DMS153 (cell line): Measurements from ENCODE around the gene GFPT1.
"Not testable (repeated sequence)": the region's sequence is repeated elsewhere in the genome, so short reads cannot be mapped to it uniquely, and the experiment has no call there.

ENCODE experiments used
- DNase-seq: peaks from one replicate; lab custom pipeline; 2025; lab: John Stamatoyannopoulos, UW

GFPT1 gene

DNA sequence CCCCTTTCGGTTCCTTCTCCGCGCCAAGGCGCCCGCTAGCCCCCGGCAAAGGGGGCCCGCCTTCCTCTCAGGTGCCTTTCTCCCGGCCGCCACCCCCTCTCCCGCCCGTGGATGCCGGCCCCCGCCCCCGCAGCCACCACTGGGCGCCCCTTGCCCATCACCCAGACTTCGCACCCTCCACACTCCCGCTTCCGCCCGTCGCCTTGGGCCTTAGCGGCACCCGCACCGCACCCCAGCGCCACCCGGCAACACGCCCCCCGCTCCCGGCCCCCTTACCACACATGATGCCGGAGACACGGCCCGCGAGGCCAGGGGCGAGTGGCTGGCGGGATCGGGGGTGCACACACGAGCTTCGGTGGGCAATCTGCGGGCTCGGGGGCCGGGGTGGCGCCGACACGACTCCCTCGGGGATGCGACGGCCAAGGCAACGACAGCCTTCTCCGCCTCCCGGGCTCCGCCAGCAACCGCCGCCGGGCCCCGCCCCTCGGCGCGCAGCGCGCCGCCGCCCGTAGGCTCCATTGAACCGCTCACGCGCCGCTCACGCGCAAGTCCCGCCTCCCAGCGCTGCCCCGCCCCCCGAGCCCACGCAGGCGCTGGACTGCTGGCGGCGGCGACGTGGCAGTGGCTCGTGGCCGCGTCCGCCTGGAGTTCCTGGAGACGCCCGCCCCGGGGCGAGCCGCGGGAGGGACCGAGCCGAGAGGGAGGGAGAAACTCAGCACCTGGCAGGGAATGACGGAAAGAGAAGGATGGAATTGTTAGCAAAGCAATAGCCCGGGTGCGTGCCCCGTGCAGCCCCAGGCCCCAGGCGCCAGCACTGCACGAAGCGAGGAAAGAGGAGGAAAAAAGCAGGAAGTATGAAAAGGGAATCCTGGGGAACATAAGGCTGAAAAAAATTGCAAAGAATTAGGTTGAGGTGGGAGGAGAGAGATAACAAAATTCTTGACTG lies at the start of gene GFPT1:
Gene GFPT1, minus strand, starts transcription at position 439 of the 946 bp plus-strand sequence. Its CDS starts 156 bp downstream, at position 283.
- peak; percentile 89 for DNase-seq

DNA sequence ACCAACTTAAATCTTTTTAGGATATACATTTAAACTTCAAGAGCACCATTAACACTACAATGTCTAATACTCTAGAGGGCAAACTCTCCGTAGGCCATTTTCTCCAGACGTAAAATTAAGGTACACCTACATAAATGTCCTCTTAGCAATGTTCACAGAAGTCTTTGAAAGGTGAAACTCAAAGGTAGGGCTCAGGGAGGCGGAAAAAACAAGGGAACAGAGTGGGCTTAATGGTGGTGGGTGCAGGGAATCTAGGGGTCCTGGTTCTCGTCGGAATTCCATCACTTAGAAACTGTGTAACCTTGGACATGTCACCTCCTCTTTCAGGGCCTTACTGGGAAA lies 49.5 kb upstream of the GFPT1 start:
- no peak for DNase-seq

GRCh38 chr2:69434753-69435152 lies 47.7 kb upstream of the GFPT1 start:
- no peak for DNase-seq

- no peak for DNase-seq
Observed at GRCh38 chr2:69429491-69430183, 42.6 kb upstream of the GFPT1 start.

DNA sequence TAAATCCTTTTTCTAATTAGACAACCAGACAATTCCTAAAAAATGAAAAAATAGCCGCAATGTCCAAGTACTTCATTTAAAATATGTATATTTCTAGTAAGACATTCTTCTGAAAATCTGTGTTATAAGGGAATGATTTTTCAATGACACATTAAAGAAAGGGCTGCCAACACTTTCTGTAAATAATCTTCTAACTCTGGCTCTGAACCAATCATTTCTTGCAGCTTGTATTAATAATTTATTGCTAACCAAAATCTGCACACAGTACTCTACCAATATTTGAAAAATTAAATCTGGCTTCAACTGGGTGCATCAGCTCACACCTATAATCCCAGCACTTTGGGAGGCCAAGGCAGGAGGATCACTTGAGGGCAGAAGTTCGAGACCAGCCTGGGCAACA lies 42.0 kb upstream of the GFPT1 start:
- no peak for DNase-seq

- DNase-seq = no peak
Observed at GRCh38 chr2:69424419-69424818, 37.4 kb upstream of the GFPT1 start.

DNA sequence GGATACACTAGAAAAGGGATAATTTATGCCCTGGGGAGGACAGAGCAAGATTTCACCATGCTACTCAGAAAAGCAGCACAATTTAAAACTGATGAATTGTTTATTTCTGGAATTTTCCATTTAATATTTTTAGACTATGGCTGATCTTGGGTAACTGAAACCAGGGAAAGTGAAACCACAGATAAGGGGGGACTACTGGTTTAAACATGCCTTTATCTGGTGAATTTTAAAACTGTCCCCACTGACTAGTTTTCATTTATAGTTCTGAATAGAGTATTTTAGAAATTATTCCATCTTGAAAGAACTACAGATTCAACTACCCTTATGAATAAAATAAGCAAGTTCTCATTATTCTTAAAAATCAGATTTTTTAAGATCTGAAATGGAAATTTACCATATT lies 35.2 kb upstream of the GFPT1 start:
- DNase-seq = no peak

GRCh38 chr2:69419111-69419510 lies 32.1 kb upstream of the GFPT1 start:
- not testable (repeated sequence) for DNase-seq

DNA sequence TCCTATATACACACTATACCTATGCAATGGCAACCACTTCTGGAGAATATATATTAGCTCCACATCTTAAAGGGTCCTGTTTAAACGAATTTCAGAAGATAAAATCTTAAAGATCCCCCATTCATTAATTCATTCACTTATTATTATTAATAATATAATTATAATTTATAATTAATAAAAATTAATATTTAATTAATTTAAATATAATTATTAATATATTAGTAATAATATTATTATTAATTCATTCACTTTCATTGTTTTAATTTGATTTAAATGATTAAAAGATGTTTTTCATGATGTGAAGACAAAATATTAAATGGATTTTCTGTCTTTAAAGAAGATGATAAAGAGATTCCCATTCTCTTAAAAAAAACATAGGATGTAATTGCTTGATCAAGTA lies 29.1 kb upstream of the GFPT1 start:
- no peak for DNase-seq

DNA sequence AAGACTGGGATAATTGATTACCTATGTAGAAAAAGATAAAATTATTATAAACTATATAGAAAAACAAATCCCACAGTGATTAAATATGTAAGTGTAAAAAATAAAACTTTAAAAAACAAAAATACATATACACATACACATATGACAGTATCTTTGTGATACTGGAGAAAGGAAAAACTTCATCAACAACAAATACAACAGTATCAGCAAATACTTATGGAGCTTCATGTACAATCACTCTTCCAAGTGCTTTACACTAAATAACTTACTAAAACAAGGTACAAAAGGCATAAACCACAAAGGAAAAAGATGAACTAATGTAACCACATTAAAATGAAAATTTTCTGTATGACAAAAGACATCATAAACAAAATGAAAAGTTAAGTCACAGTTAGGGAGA lies 24.1 kb upstream of the GFPT1 start:
- no peak for DNase-seq

- DNase-seq = no peak
Observed at GRCh38 chr2:69405306-69405705, 18.3 kb upstream of the GFPT1 start.

DNA sequence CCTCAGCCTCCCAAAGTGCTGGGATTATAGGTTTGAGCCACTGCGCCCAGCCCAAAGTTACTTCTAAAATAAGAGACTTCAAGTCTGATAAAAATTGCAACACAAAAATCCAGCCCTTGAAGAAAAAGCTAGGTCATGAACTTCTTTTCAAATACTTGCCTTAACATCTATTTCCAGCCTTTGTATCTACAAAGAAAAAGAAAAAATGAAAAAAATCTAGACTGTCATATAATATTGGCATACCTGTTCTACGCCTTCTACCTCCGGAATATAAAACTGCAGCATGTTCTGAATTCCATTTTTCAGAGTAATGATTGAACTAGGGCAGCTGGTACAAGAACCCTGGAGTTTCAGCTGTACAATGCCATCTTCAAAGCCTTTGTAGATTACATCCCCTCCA lies 13.1 kb upstream of the GFPT1 start:
- DNase-seq = no peak

- no peak for DNase-seq
Observed at GRCh38 chr2:69397234-69397633, 10.2 kb upstream of the GFPT1 start.

DNA sequence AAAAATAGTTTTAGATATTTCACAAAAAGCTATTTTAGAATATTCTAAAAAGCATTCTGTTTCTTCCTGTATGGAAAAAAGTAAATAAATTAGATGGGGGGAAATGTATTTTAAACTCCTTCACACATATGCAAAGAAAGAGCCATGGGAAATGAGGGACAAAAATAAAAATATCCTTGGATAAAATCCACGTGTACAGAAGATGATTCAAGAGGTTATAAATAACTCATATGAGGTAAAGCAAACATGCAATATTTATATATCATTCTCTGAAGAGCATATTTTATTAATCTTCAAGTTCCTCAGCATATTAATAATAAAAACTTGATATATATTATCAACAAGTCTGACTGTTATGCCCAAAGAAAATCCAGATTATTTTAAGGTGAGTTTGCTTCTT lies 8.8 kb upstream of the GFPT1 start:
- DNase-seq = no peak

DNA sequence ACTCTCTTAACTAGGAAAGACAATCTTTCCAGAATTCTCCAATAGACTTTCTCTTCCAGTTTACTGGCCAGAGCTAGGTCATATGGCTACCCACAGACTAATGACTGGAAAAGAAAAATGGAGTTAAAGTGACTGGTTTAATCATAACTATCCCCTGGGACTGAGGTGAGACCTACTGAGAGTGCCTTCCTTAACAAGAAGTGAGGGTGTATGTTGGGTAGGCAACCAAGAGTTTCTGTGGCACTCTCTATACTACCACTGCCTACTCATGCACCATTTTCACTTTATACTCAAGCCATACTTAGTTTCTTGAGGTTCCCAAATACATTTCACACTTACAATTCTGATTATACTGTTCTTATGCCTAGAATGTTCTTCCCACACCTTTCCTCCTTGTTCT lies 6.9 kb upstream of the GFPT1 start:
- no peak for DNase-seq

DNA sequence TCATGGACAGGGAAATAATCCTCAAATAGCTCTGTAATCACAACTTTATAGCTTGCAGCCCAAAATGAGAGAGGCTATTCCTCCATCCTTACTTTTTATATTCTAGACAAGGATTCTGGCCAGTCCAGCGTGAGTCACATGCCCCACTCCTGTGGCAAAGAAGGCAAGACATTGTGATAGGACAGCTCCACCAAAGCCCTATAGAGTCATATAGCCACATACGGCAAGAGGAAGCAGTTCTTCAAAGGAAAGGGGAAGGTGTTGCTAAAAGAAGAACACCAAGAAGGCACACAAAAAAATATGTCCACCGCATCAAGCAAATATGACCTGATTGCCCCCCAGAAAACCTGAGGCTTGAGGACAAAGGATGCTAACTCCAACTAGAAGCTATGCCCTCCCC lies 3.4 kb upstream of the GFPT1 start:
- no peak for DNase-seq

GRCh38 chr2:69390001-69390400 lies 3.0 kb upstream of the GFPT1 start:
- DNase-seq = no peak

- no peak for DNase-seq
Observed at GRCh38 chr2:69389271-69389670, 2.2 kb upstream of the GFPT1 start.

- no peak for DNase-seq
Observed at GRCh38 chr2:69387770-69388481, 899 bp upstream of the GFPT1 start.

- DNase-seq = no peak
Observed at GRCh38 chr2:69386360-69386759, 667 bp downstream of the GFPT1 start.

GRCh38 chr2:69385443-69386151 lies 1.4 kb downstream of the GFPT1 start:
- no peak for DNase-seq

DNA sequence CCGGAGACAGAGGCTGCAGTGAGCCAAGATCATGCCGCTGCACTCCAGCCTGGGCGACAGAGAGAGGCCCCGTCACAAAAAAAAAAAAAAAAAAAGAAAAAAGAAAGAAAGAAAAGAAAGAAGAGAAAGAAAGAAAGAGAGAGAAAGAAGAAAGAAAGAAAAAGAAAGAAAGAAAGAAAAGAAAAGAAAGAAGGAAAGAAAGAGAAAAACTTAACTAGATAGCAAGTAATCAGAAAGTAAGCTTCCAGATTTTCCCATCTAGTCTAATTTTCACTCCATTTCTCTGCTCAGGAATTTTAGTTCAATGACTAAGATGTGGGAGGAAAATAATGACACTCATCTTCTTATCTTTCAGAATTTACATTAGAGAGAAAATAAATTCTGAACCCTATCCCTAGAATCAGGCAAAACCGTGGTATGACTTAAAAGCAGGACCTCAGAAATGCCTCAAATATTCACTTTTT lies 2.4 kb downstream of the GFPT1 start:
- DNase-seq = no peak
